IPS-18c (cell line): ENCODE data around the gene NR3C2.

Experiments used
- H3K4me3 ChIP-seq: 2 replicates; pipeline ENCODE4 v1.7.0; 2013; ENCODE audit warnings: low read depth, mild to moderate bottlenecking, low read length, moderate library complexity; ENCODE audit not compliant: insufficient read depth
- H3K9me3 ChIP-seq: one replicate; pipeline ENCODE4 v1.6.1; 2013; ENCODE audit warnings: mild to moderate bottlenecking, low read length, moderate library complexity; ENCODE audit not compliant: control insufficient read depth, insufficient read depth

Gene NR3C2

DNA sequence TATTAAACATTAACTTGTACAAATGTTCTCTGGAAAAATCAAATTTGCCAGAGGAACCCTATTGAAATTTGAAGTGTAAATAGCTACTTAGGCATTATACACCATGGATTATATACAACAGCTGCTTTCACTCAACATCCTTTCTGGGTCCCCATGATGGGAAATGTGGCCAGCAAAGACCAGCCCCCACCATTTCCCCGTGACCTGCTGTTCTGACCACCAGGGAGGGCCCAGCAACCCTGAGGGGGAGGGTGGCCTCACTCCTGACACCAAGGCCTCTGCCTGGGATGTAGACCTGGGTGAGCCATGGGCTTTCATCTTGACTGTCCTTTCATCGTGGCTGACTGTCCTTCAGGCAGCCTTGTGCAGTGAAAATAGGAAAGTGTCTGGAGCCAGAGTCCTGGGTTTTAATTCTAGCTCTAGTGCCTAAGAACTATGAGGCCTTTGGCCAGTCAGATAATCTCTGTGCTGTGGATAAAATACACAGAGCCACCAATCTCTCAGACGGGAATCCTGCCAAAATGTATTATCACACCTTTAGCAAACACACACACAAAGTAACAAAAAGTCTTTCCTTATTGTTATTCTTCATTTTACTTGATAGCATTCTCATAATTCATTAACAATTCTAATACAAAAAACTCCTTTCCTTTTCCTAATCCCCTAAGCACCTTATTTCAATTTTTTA lies 45.1 kb downstream of the NR3C2 start:
- no peaks in the 10 kb centered on the region for H3K9me3 ChIP-seq

DNA sequence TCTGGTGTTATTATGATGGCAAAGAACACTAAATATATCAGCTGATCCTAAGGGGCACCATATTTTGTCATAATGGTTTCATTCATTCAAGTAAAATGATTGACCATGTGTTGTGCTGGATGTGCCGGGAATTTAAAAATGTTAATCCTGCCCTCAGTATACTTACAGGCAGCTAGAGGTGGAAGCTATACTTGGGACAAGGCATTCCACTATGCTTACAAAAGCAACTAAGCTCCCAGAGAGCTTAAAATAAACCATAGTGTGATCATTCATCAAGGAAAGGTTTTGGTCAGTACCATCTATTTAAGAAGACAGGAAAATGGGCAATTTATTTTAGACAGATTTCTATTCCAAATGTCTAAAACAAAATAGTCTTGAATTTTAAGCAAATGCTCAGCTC lies 46.4 kb downstream of the NR3C2 start:
- H3K4me3 ChIP-seq = no peak overlapping the region
- H3K9me3 ChIP-seq = no peaks in the 10 kb centered on the region

More for the DNA sequence above, 45.1 kb downstream of the NR3C2 start:
- H3K4me3 ChIP-seq = no peak overlapping the region

DNA sequence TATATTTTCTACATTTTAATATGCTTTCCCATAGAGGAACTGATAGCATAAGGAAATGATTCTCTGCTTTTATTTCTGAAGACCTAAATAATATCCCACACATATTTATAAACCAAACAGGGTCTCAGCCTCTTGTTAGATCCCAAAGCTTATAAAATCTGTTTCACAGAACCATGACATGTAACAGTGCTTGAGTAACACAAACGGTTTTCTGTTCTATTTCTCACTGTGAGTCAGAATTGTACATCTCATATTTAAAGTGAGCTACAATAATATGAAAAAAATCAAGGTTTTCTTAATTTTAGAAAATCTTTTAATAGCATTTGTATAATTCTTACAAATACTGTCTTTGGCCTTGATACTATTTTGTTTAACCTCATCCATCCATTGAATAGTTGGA lies 51.2 kb downstream of the NR3C2 start:
- H3K4me3 ChIP-seq = no peak overlapping the region
- no peaks in the 10 kb centered on the region for H3K9me3 ChIP-seq

DNA sequence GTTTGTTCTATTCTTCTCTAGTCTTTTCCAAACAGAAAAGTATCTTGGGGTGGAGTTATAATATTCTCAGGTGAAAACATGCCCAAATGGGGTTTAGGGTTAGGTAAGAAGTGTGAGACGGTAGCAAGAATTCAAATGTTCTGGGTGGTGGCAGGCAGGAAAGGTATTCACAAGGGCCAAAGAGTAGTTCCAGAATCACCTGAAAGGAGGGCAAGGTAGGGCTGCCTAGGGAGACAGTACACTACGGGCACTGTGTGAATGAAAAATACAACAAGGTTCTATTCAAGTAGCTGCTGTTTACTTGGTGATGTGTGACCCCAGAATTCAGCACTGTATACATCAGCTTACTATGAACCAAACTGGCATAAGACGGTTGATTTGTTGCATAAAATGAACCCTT lies 51.9 kb downstream of the NR3C2 start:
- Histone ChIP-seq H3K4me3 (no peak overlapping the region), H3K9me3 (no peaks in the 10 kb centered on the region)

DNA sequence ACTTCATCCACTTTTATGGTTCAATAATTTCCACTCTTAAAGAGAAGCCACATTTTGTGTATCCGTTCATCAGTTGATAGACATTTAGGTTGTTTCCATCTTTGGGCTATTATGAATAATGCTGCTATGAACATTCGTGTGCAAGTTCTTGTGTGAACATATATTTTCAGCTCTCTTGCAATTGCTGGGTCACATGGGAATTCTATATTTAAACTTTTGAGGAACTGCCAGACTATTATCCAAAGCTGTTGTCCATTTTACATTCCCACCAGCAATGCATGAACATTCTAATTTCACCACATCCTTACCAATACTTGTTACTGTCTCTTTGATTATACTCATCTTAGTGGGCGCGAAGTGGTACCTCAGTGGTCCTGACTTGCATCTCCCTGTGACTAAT lies 61.9 kb downstream of the NR3C2 start:
- H3K4me3 ChIP-seq = no peak overlapping the region
- H3K9me3 ChIP-seq = no peaks in the 10 kb centered on the region

DNA sequence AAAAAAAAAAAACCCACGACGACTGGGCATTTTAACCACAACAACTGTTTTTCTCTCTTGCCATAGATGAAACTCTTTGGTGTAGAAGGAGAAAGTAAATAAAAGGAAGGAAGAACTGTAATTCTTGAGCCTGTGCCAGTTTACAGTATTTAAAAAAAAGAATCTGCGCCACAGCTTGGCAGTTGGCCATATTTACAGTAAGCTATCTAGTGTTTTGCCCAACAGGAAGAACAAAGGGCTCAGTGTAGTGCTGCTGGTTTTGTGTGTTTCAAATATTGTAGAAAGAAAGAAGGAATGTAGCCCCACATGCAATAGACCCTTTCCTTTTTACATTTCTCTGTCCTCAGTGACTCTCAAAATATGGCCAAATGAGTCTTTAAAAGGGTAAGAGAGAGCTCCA lies 66.1 kb downstream of the NR3C2 start:
- no peaks in the 10 kb centered on the region for H3K9me3 ChIP-seq
- no peak overlapping the region for H3K4me3 ChIP-seq

DNA sequence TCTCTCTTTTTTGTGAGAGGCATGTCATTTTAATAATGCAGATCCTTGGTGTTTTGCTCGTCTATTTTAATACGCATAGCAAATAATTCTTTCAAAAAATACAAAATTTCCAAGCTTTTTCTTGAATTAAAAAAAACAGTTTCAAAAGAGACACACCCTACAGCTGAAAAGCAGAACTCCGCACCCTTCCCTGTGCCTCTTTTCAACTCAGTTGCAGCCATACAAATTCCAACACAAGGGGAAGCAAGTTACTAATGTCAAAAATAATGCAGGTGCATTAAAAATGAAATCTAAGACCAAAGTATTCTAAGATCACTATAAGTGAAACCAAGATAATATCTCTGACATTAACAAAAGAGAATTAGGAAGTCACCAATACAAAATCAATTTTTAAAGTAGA lies 66.6 kb downstream of the NR3C2 start:
- Histone ChIP-seq H3K9me3 (no peaks in the 10 kb centered on the region), H3K4me3 (no peak overlapping the region)

DNA sequence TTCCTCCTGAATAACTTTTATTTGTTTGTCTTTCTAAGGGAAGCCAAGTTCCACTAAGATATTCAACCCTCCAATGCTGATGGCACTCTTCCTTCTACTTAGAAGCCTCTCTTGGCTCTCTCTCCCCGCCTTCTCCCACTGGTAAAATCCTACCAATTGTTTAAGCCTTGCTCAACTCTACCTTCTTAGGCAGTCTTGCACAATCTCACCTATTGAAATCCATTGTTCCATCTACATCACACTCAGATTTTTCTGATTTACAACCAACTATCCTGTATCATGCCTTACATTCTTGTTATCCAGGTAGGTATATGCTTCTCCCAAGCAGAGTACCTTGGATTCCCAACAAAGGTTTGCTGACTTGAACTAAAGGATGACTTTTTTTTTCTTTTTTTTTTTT lies 69.1 kb downstream of the NR3C2 start:
- peaks cover 2% of the 10 kb centered on the region for H3K9me3 ChIP-seq
- H3K4me3 ChIP-seq = no peak overlapping the region

DNA sequence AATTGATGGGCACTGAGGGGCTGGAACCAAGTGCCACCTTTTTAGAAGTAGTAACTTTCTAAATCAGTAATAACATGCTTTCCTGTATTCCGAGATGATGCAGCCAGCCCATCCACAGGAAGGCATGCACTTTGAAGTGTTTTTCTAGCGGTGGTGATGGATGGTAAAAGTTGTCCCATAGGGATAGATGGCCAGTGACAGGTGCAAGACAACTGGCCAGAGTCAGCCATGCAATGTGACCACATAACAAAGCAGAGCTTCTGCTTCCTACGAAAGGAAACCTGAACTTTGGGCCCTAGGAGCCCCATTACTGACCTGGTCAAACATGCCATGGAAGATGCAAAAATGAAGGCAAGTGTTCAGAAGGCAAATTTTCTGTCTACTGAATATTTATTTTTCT lies 72.3 kb downstream of the NR3C2 start:
- H3K4me3 ChIP-seq = no peak overlapping the region
- H3K9me3 ChIP-seq = peaks cover 2% of the 10 kb centered on the region

DNA sequence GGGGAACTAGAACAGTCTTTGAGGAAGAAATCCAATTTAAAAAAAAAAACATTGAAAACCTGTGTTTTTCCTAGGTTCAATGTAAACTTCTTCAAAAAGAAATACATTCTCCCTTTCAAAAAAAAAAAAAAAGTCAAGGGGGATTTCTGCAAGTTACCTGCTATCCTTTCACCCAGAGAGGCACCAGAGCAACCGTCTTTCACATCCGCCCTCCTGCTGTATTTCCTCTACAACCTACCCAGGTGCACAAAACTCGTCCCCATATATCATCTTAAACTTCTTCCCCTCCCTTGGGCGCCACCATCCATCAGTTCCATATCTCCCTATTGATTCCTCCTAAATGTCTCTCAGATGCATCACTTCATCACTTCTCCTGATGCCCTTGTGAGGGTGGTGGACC lies 74.5 kb downstream of the NR3C2 start:
- Histone ChIP-seq H3K9me3 (peaks cover 2% of the 10 kb centered on the region), H3K4me3 (no peak overlapping the region)

DNA sequence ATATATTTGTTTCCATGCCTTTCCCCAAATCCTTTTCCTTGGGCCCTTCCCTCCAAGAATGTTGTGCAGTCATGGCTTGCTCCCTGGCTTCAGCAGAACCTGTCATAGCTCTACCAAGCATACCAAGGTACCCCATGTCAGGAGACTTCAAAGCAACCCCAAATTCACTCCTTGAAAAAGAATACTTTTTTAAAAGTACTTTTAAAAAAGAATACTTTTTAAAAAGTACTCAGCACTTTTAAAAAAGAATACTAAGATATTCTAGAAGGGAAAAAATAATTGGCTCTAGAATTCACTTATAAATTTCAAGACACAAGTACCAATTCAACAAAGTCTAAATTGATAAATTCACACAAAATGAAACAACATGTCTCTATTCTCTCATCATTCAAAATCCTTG lies 76.0 kb downstream of the NR3C2 start:
- no peak overlapping the region for H3K4me3 ChIP-seq

DNA sequence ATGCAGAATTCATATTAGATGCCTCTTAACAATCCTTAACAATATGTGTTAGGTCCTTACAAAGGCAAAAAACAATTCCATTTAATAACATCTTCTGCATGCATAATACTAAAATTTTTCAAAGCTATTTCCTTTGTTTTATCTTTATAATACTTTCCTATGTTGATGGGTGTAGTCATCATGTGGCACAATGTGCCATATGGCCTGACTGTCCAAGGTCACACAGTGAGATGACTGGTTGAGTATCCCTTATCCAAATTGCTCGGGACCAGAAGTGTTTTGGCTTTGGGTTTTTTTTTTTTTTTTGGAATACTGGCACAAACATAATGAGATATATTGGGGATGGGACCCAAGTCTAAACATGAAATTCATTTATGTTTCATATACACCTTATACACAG lies 77.7 kb downstream of the NR3C2 start:
- H3K4me3 ChIP-seq = no peak overlapping the region
- no peaks in the 10 kb centered on the region for H3K9me3 ChIP-seq

More for the DNA sequence above, 76.0 kb downstream of the NR3C2 start:
- peaks cover 2% of the 10 kb centered on the region for H3K9me3 ChIP-seq

DNA sequence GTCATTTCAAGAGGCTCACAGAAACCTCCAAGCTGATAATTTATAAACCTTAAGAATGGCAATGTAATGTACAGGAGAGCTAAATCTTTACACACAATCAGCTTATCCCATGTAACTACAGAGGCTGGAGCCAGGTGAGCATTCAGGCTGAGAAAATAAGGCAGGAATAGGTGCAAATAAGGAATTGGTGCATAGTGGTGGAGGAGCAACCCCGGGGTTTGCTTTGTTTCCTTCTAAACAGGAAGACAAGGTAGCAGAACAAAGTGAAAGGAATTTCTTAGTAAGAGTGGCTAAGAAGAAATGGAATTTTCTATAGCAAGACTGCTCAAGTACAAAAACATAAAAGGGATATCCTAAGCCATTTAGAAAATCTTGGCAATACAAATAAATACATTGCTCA lies 82.4 kb downstream of the NR3C2 start:
- no peaks in the 10 kb centered on the region for H3K9me3 ChIP-seq
- H3K4me3 ChIP-seq = no peak overlapping the region

DNA sequence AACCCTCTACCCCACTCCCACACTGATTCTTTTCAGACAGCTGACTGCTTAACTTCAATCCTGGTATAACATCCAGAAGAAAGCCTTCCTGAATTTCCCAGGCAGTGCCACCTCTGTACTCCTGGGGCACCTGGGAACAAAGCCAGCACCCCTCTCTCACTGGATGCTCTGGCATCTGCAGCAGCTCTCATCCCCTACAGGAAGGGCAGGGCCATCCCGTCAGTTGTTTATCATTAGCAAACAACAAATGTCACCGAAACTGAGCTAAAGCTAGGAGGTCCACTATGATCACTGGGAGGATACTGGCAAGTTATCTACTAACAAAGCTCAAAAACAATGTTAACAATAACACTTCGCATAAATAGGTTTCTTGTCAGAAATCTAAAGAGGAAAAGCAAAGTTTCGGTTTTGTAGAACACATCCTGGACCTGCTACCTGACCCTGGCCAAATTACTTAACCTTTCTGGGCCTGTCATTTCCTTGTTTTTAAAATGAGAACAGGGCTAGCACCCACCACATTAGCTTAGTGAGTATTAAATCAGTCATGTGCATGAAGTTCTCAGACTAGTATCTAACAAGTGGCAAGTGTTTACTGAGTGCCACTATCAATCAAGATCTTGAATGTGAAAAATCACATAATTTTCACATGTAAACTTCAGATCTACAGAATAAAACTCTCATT lies 86.6 kb downstream of the NR3C2 start:
- no peak overlapping the region for H3K4me3 ChIP-seq
- no peaks in the 10 kb centered on the region for H3K9me3 ChIP-seq

DNA sequence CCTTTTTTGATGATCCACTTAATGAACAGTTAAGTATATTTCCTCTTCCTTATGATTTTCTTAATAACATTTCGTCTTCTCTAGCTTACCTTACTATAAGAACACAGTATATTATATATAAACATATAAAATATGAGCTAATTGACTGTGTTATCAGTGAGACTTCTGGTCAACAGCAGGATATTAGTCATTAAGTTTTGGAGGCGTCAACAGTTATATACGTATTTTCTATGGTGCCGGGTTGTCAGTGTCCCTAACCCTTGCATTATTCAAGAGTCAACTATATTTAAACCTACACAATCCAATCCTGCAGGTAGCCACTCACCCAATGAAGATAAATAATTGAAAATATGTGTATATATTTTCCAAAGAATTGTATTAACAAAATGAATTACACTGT lies 88.0 kb downstream of the NR3C2 start:
- Histone ChIP-seq H3K9me3 (no peaks in the 10 kb centered on the region), H3K4me3 (no peak overlapping the region)

DNA sequence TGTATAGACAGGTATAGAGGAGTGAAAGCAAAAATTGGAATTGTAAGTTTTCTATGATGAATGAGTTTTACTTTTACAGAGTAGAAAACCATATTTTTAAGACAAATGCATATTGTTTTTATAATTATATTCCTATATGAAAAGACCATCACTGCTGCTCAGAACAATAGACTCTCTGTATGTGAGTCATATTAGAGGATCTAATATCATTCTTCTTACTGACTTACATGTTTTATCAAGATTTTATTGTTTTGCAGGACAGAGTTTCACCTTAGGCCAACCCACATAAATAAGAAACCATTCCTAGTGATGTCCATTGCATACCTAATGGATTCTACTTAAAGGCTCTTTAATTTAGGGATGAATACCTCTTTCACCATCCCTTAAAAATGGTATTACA lies 88.6 kb downstream of the NR3C2 start:
- Histone ChIP-seq H3K4me3 (no peak overlapping the region), H3K9me3 (no peaks in the 10 kb centered on the region)

DNA sequence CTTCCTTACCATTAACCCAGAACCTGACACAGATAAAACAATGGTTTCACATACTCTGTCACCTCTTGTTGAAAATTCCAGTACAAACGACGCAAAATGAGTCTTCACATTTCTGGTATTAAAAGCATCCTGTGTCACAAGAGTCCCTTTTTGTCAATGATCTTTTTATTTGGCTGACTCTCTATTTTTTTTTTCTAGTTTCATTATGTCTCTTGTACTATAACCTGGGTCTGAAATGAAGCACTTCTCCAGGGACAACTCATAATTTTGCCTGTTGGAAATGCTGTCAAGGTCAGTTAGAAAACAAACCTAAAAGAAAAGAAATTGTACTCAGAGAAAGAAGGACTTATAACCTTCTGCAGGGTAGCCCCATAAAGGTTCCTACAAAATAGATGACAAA lies 93.1 kb downstream of the NR3C2 start:
- no peak overlapping the region for H3K4me3 ChIP-seq
- H3K9me3 ChIP-seq = no peaks in the 10 kb centered on the region

DNA sequence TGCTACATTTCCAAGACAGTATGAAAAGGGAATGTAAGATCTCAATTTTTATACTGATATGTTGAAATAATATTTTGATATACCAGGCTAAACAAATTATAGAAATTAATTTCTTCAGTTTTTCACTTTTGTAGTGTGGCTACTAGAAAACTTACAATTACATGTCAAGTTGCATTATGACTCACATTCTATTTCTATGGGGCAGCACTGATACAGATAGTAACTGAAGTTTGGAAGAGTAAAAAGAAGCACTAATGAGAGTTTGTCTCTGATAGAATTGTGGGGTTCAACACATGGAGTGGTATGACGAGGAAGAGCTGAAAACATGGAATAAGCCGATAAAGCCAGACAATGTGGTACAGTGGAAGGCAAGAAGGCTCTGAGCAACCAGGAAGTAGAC lies 95.6 kb downstream of the NR3C2 start:
- Histone ChIP-seq H3K4me3 (no peak overlapping the region), H3K9me3 (no peaks in the 10 kb centered on the region)

DNA sequence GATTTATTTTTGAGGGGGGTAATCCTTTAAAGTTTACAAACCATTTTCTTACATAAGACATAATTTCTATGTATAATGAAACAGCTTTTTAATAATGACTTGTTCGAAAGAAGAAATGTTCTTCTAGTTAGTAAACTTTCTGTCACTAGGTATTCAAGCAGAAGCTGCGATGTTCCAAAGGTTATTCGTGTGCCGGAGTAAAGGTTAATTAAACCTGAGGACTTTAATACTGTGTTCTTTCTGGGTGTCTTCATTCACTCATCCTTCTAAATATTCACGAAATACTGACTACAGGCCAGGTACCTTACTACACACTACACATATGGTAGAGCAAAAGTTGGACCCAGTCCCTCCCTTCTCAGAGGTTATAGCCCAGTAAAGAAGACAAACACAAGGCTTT lies 96.7 kb downstream of the NR3C2 start:
- no peak overlapping the region for H3K4me3 ChIP-seq
- no peaks in the 10 kb centered on the region for H3K9me3 ChIP-seq
